Right lobe of liver (tissue), 4 donors: Measurements from ENCODE around the gene C1QTNF1.

ENCODE experiments used
- CTCF ChIP-seq, 4 donors: fragments of 200-600 bp in 3 of 4; fragments of 450-650 bp in 1 of 4; IDR thresholded peaks; one replicate each; pipeline versions ENCODE4 v1.5.1 to v1.8.0; 2016 to 2022; ENCODE audit warnings: antibody characterized with exemption in 4 of 4, mild to moderate bottlenecking in 2 of 4
- POLR2A ChIP-seq: fragments of 450-650 bp; IDR thresholded peaks from one replicate; pipeline ENCODE4 v1.6.1; 2017; ENCODE audit warnings: antibody characterized with exemption, mild to moderate bottlenecking
- donor health status: DM: no; HTN: no; CAD: no.
- donor health status: DM: no; HTN: no; CAD: no.
- donor health status: DM: no; HTN: yes; CAD: no.

GRCh38 chr17:78992542-78993212, 31.3 kb upstream of the C1QTNF1 start:
- TF ChIP-seq POLR2A (no peak), CTCF (IDR thresholded peaks at IDR 0.05) (no peak)
